ENCODE data around the gene USP7. TPM values are rescaled to one million over a fixed set of nuclear protein-coding genes. Genes with fewer than 3 reads are reported as not detected.

Gene USP7
- polyA plus RNA-seq, 2 of the 4 experiments (the other 2 are of a cell fraction), result 39.6 to 65.9 TPM

DNA sequence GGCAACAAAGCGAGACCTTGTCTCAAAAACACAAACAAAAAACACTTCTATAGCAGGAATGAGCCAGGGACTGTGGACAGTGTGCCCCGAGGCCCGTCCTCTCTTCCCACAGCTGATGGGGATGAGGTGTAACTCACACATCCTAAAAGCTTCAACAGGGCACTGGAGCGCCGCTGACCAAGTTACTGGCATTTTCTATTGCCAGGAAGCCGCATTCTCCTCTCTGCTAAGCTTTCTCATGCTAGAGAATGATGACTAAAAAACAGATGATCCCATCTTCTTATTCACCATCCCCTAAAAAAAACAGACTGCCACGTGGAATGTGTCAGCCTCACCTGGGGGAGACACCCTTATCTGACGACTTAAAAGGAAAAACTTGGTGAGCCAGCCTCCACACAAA is 111.2 kb downstream of the USP7 start:
- TF ChIP-seq NPAS2 (CRISPR knock-in tag; IDR thresholded peaks at IDR 0.05; ENCODE audit: borderline replicate concordance) (no peak), EP300 (IDR thresholded peaks at IDR 0.05) (no peak)
- Histone ChIP-seq H3K27ac (no peak overlapping the region), H3K4me3 (no peak overlapping the region), H3K4me1 (peaks cover 23% of the 10 kb centered on the region), H3K4me2 (no peak overlapping the region), H3K9me3 (no peaks in the 10 kb centered on the region)
- DNase-seq (ENCODE audit: low read depth in 1 of 2, low spot score in 1 of 2) (no peak), ATAC-seq (no peak), FAIRE-seq (no peak)
- CTCF ChIA-PET, result interaction anchor here (1.2 to 5.8 kb wide), 2 partner anchors 27 to 192 kb away, joined by 3 to 44 read pairs; no protein-coding TSS in a partner anchor
- 81% methylated on average over 8 of the region's 8 CpGs for WGBS (ENCODE audit: missing lambda C conversion rate)
- POLR2A ChIA-PET, result interaction anchor here (1.1 to 2.1 kb wide), 2 partner anchors 11 to 17 kb away, joined by 3 to 8 read pairs; partner anchors contain the start of gene CARHSP1

DNA sequence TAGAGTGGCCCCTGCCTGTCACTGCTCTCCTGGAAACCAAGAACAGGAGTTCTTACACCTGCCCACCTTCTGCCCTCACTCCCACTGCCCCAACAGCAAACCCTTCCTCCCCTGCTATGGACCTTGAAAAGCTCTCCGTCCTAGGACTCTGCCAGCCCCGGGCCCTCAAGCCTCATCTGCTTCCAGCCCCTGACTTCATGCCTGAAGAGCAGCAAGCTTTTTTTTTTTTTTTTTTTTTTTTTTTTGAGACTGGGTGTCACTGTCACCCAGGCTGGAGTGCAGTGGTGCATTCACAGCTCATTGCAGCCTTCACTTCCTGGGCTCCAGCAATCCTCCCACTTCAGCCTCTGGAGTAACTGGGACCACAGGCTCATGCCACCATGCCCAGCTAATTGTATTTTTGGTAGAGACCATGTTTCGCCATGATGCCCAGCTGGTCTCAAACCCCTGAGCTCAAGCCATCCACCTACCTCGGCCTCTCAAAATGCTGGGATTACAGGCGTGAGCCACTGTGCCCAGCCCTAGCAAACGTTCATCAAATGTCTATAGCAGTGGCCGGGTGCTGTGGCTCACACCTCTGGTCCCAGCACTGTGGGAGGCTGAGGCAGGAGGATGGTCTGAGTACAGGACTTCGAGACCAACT is 111.8 kb downstream of the USP7 start:
- no peak for TF ChIP-seq RARB (CRISPR knock-in tag; IDR thresholded peaks at IDR 0.05)
- no peak for TF ChIP-seq MAFK (IDR thresholded peaks at IDR 0.05; ENCODE audit: partially characterized antibody)
- TF ChIP-seq BHLHE40 (IDR thresholded peaks at IDR 0.05; ENCODE audit: low read depth, low read length), result no peak
- TF ChIP-seq NR3C1 (IDR thresholded peaks at IDR 0.05), result no peak
- TF ChIP-seq, protein P1, sequence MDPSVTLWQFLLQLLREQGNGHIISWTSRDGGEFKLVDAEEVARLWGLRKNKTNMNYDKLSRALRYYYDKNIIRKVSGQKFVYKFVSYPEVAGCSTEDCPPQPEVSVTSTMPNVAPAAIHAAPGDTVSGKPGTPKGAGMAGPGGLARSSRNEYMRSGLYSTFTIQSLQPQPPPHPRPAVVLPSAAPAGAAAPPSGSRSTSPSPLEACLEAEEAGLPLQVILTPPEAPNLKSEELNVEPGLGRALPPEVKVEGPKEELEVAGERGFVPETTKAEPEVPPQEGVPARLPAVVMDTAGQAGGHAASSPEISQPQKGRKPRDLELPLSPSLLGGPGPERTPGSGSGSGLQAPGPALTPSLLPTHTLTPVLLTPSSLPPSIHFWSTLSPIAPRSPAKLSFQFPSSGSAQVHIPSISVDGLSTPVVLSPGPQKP (IDR thresholded peaks at IDR 0.05; ENCODE audit: low read depth, low read length), result no peak
- TF ChIP-seq, protein P2, sequence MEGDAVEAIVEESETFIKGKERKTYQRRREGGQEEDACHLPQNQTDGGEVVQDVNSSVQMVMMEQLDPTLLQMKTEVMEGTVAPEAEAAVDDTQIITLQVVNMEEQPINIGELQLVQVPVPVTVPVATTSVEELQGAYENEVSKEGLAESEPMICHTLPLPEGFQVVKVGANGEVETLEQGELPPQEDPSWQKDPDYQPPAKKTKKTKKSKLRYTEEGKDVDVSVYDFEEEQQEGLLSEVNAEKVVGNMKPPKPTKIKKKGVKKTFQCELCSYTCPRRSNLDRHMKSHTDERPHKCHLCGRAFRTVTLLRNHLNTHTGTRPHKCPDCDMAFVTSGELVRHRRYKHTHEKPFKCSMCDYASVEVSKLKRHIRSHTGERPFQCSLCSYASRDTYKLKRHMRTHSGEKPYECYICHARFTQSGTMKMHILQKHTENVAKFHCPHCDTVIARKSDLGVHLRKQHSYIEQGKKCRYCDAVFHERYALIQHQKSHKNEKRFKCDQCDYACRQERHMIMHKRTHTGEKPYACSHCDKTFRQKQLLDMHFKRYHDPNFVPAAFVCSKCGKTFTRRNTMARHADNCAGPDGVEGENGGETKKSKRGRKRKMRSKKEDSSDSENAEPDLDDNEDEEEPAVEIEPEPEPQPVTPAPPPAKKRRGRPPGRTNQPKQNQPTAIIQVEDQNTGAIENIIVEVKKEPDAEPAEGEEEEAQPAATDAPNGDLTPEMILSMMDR (IDR thresholded peaks at IDR 0.05), result no peak
- no peak for TF ChIP-seq HOXB5 (CRISPR knock-in tag; IDR thresholded peaks at IDR 0.05)
- TF ChIP-seq, protein P3, sequence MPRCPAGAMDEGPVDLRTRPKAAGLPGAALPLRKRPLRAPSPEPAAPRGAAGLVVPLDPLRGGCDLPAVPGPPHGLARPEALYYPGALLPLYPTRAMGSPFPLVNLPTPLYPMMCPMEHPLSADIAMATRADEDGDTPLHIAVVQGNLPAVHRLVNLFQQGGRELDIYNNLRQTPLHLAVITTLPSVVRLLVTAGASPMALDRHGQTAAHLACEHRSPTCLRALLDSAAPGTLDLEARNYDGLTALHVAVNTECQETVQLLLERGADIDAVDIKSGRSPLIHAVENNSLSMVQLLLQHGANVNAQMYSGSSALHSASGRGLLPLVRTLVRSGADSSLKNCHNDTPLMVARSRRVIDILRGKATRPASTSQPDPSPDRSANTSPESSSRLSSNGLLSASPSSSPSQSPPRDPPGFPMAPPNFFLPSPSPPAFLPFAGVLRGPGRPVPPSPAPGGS (IDR thresholded peaks at IDR 0.05), result no peak
- TF ChIP-seq, protein P4, sequence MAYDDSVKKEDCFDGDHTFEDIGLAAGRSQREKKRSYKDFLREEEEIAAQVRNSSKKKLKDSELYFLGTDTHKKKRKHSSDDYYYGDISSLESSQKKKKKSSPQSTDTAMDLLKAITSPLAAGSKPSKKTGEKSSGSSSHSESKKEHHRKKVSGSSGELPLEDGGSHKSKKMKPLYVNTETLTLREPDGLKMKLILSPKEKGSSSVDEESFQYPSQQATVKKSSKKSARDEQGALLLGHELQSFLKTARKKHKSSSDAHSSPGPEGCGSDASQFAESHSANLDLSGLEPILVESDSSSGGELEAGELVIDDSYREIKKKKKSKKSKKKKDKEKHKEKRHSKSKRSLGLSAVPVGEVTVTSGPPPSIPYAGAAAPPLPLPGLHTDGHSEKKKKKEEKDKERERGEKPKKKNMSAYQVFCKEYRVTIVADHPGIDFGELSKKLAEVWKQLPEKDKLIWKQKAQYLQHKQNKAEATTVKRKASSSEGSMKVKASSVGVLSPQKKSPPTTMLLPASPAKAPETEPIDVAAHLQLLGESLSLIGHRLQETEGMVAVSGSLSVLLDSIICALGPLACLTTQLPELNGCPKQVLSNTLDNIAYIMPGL (CRISPR knock-in tag; IDR thresholded peaks at IDR 0.05; ENCODE audit: borderline replicate concordance), result no peak
- TF ChIP-seq TP53 (CRISPR knock-in tag; IDR thresholded peaks at IDR 0.05), result no peak
- no peak for TF ChIP-seq TFCP2L1 (CRISPR knock-in tag; IDR thresholded peaks at IDR 0.05)
- TF ChIP-seq CHD4 (IDR thresholded peaks at IDR 0.05; ENCODE audit: borderline replicate concordance), result no peak
- TF ChIP-seq FOSB (CRISPR knock-in tag; IDR thresholded peaks at IDR 0.05), result no peak
- ChIA-PET CTCF (interaction anchor here (1.1 to 5.8 kb wide), 2 partner anchors 10 to 28 kb away, joined by 3 to 44 read pairs; no protein-coding TSS in a partner anchor), POLR2A (interaction anchor here (2.1 kb wide), 1 partner anchor 17 kb away, joined by 8 read pairs; the partner anchor contains the start of gene CARHSP1)
- DNase-seq (ENCODE audit: low read depth in 1 of 2, low spot score in 1 of 2) (no peak), ATAC-seq (no peak), FAIRE-seq (no peak)
- 81% methylated on average over 6 of the region's 8 CpGs for WGBS (ENCODE audit: missing lambda C conversion rate)
- Histone ChIP-seq H3K4me1 (peaks cover 23% of the 10 kb centered on the region), H3K4me3 (no peak overlapping the region), H3K9me3 (no peaks in the 10 kb centered on the region), H3K4me2 (no peak overlapping the region), H3K27ac (0 out of 6 replicates have a peak overlapping the region, but pooled peaks of 1 of the 2 experiments have one; percentile 8)

Data from A549 (cell line).